Measurements from ENCODE around the gene METTL4. TPM values are rescaled to one million over a fixed set of nuclear protein-coding genes. Genes with fewer than 3 reads are reported as not detected.
"Not testable (repeated sequence)": the region's sequence is repeated elsewhere in the genome, so short reads cannot be mapped to it uniquely, and the experiment has no call there.

METTL4 gene
- total and polyA plus RNA-seq, 9 donors: 4.8 to 16.0 (median 8.5) TPM

GRCh38 chr18:2529154-2529553 is 42.2 kb downstream of the METTL4 start:
- Histone ChIP-seq H3K27me3 (no peaks in the 10 kb centered on the region), H3K4me3 (no peak overlapping the region), H3K36me3 (no peaks in the 10 kb centered on the region), H3K9me3 (no peaks in the 10 kb centered on the region), H3K27ac (no peak overlapping the region), H3K4me1 (ENCODE audit: insufficient read depth) (no peaks in the 10 kb centered on the region)
- DNase-seq: no peak
- TF ChIP-seq EP300 (IDR thresholded peaks at IDR 0.05): no peak
- TF ChIP-seq CTCF (IDR thresholded peaks at IDR 0.05): no peak
- no peak for TF ChIP-seq POLR2A (IDR thresholded peaks at IDR 0.05)
- intact Hi-C loops (cut with DNase I): no loop called here
- WGBS, 3 donors: 93 to 95% (median 94%) methylated on average over 7 of the region's 7 CpGs

GRCh38 chr18:2526329-2526728 is 45.0 kb downstream of the METTL4 start:
- WGBS, 3 donors: 42 to 79% (median 43%) methylated on average over 2 of the region's 2 CpGs
- Histone ChIP-seq H3K4me3 (no peak overlapping the region), H3K9me3 (no peaks in the 10 kb centered on the region), H3K4me1 (ENCODE audit: insufficient read depth) (no peaks in the 10 kb centered on the region), H3K27me3 (no peaks in the 10 kb centered on the region), H3K36me3 (no peaks in the 10 kb centered on the region), H3K27ac (no peak overlapping the region)
- DNase-seq: no peak
- intact Hi-C loops (cut with DNase I): no loop called here
- TF ChIP-seq POLR2A (IDR thresholded peaks at IDR 0.05) (no peak), CTCF (IDR thresholded peaks at IDR 0.05) (no peak), EP300 (IDR thresholded peaks at IDR 0.05) (no peak)

- WGBS, 3 donors: 2 to 4% (median 2%) methylated on average over 2 of the region's 2 CpGs
- DNase-seq; H3K36me3 ChIP-seq; intact Hi-C loops (cut with DNase I); H3K9me3 ChIP-seq; H3K4me1 ChIP-seq (ENCODE audit: insufficient read depth); H3K27me3 ChIP-seq; H3K4me3 ChIP-seq; H3K27ac ChIP-seq: not testable (repeated sequence)
Measured at GRCh38 chr18:2524794-2525198, 46.5 kb downstream of the METTL4 start.

GRCh38 chr18:2522112-2522511 is 49.2 kb downstream of the METTL4 start:
- no peak for DNase-seq
- Histone ChIP-seq H3K27ac (no peak overlapping the region), H3K27me3 (no peaks in the 10 kb centered on the region), H3K36me3 (no peaks in the 10 kb centered on the region), H3K4me1 (ENCODE audit: insufficient read depth) (no peaks in the 10 kb centered on the region), H3K4me3 (no peak overlapping the region), H3K9me3 (no peaks in the 10 kb centered on the region)
- intact Hi-C loops (cut with DNase I): no loop called here
- WGBS, 3 donors: 89 to 94% (median 94%) methylated on average over 4 of the region's 4 CpGs
- TF ChIP-seq CTCF (IDR thresholded peaks at IDR 0.05) (no peak), EP300 (IDR thresholded peaks at IDR 0.05) (no peak), POLR2A (IDR thresholded peaks at IDR 0.05) (no peak)

GRCh38 chr18:2518473-2518872 is 52.8 kb downstream of the METTL4 start:
- Histone ChIP-seq H3K4me3 (no peak overlapping the region), H3K36me3 (no peaks in the 10 kb centered on the region), H3K4me1 (ENCODE audit: insufficient read depth) (no peaks in the 10 kb centered on the region), H3K9me3 (no peaks in the 10 kb centered on the region), H3K27me3 (no peaks in the 10 kb centered on the region), H3K27ac (no peak overlapping the region)
- WGBS, 3 donors: 69 to 92% (median 87%) methylated on average over 5 of the region's 5 CpGs
- no peak for DNase-seq
- no peak for TF ChIP-seq POLR2A (IDR thresholded peaks at IDR 0.05)
- intact Hi-C loops (cut with DNase I): no loop called here
